Measurements from ENCODE around the gene MROH8.
"Not testable (repeated sequence)": the region's sequence is repeated elsewhere in the genome, so short reads cannot be mapped to it uniquely, and the experiment has no call there.

Gene MROH8

DNA sequence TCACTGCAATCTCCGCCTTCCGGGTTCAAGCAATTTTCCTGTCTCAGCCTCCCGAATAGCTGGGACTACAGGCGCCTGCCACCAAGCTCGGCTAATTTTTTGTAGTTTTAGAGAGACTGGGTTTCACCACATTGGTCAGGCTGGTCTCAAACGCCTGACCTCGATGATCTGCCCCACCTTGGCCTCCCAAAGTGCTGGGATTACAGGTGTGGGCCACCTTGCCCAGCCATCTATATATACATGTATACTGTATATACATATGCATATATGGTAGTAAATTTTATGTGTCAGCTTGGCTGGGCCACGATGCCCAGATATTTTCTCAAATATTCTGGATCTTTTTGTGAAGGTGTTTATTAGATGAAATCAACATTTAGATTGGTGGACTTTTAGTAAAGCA, 102.3 kb downstream of the MROH8 start:
- no peak for DNase-seq

DNA sequence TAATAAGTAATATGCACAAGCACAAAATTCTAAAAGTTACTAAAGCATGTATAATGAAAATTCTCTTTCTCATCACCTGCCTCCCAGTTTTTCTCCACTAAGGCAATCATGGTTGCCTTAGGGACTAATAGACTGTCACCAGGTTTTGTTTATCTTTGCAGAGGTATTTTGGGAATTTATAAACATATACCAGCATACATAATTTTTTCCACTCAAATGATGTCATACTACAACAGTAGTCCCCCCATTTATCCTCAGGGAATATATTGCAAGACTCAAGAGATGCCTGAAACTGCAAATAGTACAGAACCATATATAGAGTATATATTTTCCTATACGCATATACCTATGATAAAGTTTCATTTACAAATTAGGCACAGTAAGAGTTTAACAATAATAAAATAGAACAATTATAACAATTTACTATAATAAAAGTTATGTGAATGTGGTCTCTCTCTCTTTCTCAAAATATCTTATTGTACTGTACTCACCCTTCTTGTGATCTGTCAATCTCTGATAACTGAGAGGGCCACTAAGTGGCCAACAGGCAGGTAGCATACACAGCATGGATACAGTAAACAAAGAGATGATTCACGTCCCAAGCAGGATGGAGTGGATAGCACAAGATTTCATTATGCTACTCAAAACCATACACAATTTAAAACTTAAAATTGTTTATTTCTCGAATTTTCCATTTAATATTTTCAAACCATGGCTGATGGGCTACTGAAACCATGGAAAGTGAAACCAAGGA, 103.2 kb downstream of the MROH8 start:
- no peak for DNase-seq

DNA sequence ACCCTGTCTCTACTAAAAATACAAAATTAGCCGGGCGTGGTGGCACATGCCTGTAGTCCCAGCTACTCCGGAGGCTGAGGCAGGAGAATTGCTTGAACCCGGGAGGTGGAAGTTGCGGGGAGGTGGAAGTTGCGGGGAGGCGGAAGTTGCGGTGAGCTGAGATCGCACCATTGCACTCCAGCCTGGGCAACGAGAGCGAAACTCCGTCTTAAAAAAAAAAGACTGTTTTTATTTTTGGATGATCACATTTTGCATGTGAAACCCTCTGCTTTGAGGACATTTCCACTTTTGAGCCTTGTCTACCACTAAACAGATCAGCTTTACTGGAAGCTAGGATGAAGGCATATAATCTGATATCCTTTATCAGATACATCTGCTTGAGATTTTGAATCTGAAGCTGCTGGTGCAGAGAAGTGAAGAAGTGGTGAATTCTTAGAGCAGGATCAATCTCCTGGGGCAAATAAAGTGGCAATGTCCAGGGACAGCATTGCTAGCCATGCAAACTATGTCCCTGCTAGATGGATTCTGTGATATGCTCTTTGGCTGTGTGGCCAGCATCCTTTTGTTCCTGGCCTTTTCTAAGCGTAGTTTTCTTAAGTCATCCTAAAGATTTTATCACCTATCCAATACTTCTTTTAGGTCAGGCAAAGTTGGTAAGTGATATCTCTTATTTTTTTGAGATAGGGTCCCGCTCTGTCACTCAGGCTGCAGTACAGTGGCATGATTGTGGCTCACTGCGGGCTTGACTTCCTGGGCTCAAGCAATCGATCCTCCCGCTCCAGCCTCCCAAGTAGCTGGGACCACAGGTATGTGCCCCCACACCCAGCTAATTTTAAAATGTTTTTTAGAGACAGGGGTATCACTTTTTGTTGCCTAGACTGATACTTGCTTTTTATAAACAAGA, 106.8 kb downstream of the MROH8 start:
- DNase-seq: no peak

DNA sequence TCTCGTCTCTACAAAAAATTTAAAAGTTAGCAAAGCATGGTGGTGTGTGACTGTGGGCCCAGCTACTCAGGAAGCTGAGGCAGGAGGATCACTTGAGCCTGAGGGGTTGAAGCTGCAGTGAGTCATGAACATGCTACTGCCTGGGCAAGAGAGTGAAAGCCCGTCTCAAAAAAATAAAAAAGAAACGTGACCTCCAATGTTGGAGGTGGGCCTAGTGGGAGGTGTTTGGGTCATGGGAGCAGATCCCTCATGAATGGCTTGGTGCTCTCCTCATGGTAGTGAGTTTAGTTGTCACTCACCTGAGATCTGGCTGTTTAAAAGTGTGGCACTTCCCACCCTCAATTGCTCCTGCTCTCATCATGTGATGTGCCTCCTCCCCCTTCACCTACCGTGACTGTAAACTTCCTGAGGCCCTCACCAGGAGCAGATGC, 107.9 kb downstream of the MROH8 start:
- DNase-seq: no peak

DNA sequence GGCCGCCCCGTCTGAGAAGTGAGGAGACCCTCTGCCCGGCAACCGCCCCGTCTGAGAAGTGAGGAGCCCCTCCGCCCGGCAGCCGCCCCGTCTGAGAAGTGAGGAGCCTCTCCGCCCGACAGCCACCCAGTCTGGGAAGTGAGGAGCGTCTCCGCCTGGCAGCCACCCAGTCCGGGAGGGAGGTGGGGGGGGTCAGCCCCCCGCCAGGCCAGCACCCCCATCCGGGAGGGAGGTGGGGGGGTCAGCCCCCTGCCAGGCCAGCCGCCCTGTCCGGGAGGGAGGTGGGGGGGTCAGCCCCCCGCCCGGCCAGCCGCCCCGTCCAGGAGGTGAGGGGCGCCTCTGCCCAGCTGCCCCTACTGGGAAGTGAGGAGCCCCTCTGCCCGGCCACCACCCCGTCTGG, 109.8 kb downstream of the MROH8 start:
- not testable (repeated sequence) for DNase-seq

DNA sequence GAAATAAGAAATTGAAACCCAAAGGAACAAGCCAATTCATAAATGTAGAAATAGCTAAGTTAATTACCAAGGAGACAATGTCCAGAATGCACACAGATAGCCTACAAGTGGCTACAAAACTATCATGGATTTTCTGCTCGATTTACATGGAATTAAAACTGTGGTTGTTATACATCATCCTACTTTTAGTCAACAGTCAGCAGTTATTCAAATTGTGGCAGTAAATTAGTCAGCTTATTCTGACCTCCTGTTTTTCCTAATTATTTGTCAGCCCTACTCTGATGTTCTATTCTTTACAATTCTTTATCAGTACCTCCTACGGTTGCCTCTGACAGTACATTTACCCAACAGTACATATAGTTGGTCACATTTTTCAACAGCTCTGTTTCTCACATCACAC, 113.2 kb downstream of the MROH8 start:
- no peak for DNase-seq

DNA sequence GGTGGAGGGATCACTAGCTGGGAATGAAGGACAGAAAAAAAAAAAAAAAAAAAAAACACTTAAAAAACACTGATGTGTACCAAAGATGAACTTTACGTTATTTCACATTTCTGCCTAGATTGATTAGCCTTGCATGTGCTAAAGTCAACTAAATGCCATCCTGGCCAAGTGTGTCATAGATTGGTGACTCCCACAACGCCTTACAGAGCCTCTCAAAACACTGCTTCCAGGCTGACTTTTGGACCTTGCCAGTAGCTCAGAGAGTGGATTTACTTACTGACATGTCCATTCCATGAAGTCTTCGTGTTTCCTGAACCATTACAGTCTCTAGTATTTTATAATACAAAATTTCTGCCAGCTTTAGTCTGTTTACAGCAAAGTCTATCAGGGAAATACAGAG, 124.1 kb downstream of the MROH8 start:
- no peak for DNase-seq

DNA sequence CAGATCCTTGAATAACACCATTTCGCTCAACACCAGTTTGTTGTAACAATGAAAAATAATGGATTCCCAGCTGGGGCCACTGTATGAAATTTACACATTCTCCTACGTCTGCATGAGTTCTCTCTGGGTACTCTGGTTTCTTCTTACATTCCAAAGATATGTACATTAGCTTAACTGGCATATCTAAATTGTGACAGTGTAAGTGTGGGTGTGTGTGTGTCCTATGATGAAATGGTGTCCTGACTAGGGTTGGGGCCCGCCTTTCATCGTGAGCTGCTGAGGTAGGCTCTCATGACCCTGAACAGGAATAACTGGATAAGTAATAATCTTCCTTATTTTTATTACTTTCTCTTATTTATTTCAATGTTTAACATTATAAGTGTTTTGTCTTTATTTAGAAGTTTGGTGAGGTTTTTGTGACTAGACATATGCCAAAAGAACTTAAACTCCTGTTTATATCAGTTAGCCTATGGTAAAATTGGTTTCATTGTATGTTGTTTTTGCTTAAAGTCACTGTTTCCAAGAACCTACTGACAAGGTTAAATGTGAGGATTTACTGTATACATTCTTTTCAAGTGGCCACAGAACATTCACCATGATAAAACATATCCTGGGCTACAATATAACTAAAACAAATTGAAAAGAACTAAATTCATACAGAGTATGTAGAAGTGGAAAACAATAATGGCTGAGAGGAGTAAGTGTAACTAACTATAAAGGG, 126.0 kb downstream of the MROH8 start:
- no peak for DNase-seq

All from OCI-M1 (cell line).